ENCODE measurements around the gene DYNC2I2.

DNA sequence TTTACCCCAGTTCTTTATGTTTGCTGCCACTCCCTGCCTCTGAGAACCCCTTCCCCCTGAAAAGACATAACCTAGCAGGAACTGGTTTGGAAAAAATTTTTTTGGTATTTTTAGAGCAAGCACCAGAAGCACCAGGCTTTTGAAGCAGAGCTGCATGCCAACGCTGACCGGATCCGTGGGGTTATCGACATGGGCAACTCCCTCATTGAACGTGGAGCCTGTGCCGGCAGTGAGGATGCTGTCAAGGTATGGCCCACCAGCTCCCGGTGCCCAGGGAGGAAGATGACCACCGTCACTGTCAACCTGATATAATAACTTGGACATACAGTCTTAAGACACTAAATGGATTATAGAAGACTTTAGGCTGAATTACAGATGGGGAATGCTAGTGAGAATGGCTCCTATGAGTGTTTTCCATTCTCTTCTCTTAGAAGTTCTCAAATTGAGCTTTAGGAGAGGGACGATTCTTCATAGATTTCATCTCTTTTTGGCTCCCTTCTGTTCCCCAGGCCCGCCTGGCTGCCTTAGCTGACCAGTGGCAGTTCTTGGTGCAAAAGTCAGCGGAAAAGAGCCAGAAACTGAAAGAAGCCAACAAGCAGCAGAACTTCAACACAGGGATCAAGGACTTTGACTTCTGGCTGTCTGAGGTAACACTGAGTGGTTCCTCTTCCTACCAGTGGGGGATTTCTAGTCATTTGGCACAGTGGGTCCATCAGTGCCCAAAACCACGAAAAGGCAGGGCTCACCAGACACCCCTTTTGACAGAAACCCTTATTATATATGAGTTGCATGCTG, 44.9 kb downstream of the DYNC2I2 start:
- TF ChIP-seq, protein P1, sequence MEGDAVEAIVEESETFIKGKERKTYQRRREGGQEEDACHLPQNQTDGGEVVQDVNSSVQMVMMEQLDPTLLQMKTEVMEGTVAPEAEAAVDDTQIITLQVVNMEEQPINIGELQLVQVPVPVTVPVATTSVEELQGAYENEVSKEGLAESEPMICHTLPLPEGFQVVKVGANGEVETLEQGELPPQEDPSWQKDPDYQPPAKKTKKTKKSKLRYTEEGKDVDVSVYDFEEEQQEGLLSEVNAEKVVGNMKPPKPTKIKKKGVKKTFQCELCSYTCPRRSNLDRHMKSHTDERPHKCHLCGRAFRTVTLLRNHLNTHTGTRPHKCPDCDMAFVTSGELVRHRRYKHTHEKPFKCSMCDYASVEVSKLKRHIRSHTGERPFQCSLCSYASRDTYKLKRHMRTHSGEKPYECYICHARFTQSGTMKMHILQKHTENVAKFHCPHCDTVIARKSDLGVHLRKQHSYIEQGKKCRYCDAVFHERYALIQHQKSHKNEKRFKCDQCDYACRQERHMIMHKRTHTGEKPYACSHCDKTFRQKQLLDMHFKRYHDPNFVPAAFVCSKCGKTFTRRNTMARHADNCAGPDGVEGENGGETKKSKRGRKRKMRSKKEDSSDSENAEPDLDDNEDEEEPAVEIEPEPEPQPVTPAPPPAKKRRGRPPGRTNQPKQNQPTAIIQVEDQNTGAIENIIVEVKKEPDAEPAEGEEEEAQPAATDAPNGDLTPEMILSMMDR (IDR thresholded peaks at IDR 0.05): no peak
- no peak for TF ChIP-seq POLR2A (IDR thresholded peaks at IDR 0.05)
